AG04449 (cell line): ENCODE results near the gene ALG8.

ENCODE experiments used
- CTCF ChIA-PET: fragments of 350-600 bp; formaldehyde crosslinking; extraction: SDS; loops from one replicate; lab custom pipeline; 2021; ENCODE audit warnings: antibody characterized with exemption; lab: Yijun Ruan, JAX
- POLR2A ChIA-PET: fragments of 400-600, 350-600 bp; formaldehyde crosslinking; extraction: SDS; loops from one replicate; lab custom pipeline; 2020; ENCODE audit warnings: antibody characterized with exemption, inconsistent platforms; lab: Yijun Ruan, JAX
- DNase-seq: peaks from one replicate; pipeline ENCODE4 v3.0.0-alpha.2; 2010; ENCODE audit warnings: low read depth, low spot score
- H3K4me3 ChIP-seq: 2 replicates; pipeline ENCODE4 v1.5.1; 2011; ENCODE audit warnings: low read depth, mild to moderate bottlenecking, control low read depth, low read length
- TF ChIP-seq, protein P1 (sequence below): IDR thresholded peaks from one replicate; pipeline ENCODE4 v1.5.1; 2011; ENCODE audit warnings: mild to moderate bottlenecking, moderate library complexity, low read length, control low read depth, inconsistent platforms; ENCODE audit not compliant: insufficient read depth; ENCODE audit errors: missing control alignments

Gene ALG8

DNA sequence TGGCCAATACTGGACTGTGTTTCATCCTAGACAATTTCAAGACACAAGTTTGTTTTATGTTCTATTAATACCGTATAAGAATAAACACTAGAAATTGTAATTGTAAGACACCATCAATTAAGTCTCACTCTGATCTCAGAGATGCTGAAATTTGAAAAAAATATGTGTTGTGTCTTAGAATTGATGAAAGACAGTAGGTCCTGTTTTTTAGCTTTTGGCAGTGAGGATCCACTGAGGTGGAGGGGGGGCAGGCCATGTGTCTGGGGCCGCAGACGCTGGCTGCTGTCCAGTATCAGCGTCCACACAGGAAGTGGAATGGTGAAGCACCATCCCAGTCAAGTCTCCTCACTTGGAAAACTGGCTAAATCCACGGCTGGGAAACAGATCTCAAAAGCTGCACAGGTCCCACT lies 22.5 kb upstream of the ALG8 start:
- no peak for DNase-seq
- ChIA-PET CTCF (no interaction called here), POLR2A (no interaction called here)
- TF ChIP-seq, protein P1, sequence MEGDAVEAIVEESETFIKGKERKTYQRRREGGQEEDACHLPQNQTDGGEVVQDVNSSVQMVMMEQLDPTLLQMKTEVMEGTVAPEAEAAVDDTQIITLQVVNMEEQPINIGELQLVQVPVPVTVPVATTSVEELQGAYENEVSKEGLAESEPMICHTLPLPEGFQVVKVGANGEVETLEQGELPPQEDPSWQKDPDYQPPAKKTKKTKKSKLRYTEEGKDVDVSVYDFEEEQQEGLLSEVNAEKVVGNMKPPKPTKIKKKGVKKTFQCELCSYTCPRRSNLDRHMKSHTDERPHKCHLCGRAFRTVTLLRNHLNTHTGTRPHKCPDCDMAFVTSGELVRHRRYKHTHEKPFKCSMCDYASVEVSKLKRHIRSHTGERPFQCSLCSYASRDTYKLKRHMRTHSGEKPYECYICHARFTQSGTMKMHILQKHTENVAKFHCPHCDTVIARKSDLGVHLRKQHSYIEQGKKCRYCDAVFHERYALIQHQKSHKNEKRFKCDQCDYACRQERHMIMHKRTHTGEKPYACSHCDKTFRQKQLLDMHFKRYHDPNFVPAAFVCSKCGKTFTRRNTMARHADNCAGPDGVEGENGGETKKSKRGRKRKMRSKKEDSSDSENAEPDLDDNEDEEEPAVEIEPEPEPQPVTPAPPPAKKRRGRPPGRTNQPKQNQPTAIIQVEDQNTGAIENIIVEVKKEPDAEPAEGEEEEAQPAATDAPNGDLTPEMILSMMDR = no peak
- no peak overlapping the region for H3K4me3 ChIP-seq

DNA sequence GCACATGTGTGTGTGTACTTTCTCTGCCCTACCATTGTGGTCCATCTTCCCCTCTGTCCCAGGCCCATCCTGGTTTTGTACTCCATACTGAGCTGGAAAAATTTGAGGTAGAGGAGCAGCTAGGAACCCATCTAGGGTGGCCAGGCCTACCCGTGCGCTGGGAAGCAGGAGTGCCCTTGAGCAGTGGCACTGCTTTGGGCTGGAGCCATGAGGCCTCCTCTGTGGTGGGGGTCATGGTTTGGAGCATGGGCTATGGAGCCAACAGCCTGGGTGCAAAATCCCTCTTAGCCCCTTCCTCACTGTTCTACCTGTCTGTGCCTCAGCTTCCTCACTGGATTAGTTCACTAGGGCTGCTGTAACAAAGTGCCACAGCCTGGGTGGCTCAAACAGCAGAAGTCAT lies 21.9 kb upstream of the ALG8 start:
- ChIA-PET CTCF (interaction anchor here (1.5 kb wide), 1 partner anchor 403 kb away, joined by 5 read pairs; no protein-coding TSS in a partner anchor), POLR2A (no interaction called here)
- TF ChIP-seq, protein P1 = no peak
- H3K4me3 ChIP-seq = no peak overlapping the region
- no peak for DNase-seq

GRCh38 chr11:78160557-78160956 lies 21.1 kb upstream of the ALG8 start:
- H3K4me3 ChIP-seq = no peak overlapping the region
- DNase-seq = no peak
- TF ChIP-seq, protein P1 = no peak
- ChIA-PET CTCF (interaction anchor here (1.5 kb wide), 1 partner anchor 404 kb away, joined by 5 read pairs; no protein-coding TSS in a partner anchor), POLR2A (no interaction called here)

- ChIA-PET CTCF (no interaction called here), POLR2A (interaction anchor here (1.5 kb wide), 1 partner anchor 11 kb away, joined by 5 read pairs; no protein-coding TSS in a partner anchor)
Measured at GRCh38 chr11:78158987-78159652, 19.7 kb upstream of the ALG8 start.

DNA sequence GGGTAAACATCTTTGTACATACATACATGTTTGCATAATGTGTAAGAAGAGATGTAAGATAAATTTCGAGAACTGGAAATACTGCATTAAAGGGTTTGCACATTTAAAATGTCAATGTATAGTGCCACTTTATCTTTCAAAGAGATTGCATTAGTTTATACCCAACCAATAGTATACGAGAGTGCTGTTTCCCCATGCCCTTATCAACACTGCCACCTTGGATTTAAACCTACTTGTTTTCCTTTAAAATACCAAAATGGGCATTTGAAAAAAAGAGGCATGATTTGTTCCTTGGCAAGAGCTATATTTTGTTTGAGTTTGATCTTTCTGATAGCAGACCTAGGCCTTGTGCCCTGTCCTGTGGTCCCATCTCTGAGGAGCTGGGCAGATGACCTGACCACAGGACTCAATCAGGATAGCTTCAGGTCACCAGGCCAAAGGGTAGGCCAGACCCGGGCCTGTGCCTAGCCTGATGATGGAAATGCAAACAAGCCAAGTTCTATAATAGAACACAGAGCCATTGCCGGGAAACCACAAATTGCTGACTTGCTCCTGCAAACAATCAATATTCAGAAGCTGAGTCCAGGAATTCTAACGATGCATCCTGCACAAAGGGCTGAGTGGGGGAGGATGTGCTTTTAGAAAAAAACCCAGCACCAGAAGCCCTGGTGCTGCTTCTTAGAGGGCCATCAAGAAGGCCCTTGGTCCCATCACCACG lies 16.9 kb upstream of the ALG8 start:
- no peak for DNase-seq
- H3K4me3 ChIP-seq = no peak overlapping the region
- ChIA-PET CTCF (interaction anchor here (1.1 kb wide), 1 partner anchor 408 kb away, joined by 5 read pairs; no protein-coding TSS in a partner anchor), POLR2A (interaction anchor here (0.6 to 1.0 kb wide), 2 partner anchors 32 to 408 kb away, joined by 3 read pairs; partner anchors contain the start of genes KCTD21 and USP35)
- TF ChIP-seq, protein P1 = no peak

More at GRCh38 chr11:78158987-78159652, 19.7 kb upstream of the ALG8 start:
- no peak overlapping the region for H3K4me3 ChIP-seq
- no peak for DNase-seq
- TF ChIP-seq, protein P1 = no peak

GRCh38 chr11:78151804-78152203 lies 12.4 kb upstream of the ALG8 start:
- POLR2A ChIA-PET = no interaction called here
- H3K4me3 ChIP-seq = no peak overlapping the region
- DNase-seq = no peak
- CTCF ChIA-PET = interaction anchor here (3.0 kb wide), 1 partner anchor 12 kb away, joined by 14 read pairs; the partner anchor contains the start of gene ALG8
- TF ChIP-seq, protein P1 = no peak
